Measurements from ENCODE around the gene TBX18.

DNA sequence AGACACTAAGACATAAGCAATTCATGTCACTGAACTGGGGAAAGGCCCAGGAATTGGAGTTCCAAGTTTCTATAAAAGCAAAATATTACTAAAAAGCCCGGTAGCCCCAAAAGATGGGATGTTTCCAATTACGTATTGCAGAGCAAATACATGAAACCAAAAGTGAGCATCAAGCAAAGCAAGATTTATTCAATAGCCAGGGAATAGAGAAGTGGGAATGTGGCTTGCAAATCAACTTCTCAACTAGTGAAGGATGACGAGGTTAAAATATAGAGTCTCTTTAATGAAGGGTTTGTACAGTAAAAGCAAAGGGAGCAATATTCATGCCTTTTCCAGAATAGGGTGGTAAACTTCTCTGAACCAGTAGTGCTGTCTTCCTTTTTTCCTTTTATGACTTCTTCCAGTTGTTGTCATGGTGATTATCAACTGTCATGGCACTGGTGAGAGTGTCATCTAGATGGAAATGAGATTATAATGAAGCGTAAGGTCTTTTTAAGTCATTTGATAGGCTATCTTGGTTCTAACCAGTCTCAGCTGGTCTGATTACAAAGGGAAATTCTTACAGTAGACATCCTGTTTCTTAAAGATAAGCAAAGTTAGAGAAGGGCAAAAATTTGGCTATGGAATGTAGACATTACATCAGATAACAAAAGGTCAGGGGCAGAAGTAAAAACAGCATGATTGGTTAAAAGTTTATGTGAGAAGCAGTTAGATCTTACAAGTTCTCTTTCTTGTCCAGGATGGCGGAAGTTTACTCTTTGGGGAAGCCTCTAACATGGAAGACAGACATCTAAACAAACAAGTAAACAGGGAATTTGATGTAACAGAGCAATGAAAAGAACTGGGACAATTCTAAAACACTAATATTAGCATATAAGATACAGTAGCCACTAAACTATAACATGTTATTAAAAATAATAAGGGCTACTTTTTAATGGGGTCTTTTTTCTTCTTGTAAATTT is 96.9 kb downstream of the TBX18 start:
- TF ChIP-seq, protein P1, sequence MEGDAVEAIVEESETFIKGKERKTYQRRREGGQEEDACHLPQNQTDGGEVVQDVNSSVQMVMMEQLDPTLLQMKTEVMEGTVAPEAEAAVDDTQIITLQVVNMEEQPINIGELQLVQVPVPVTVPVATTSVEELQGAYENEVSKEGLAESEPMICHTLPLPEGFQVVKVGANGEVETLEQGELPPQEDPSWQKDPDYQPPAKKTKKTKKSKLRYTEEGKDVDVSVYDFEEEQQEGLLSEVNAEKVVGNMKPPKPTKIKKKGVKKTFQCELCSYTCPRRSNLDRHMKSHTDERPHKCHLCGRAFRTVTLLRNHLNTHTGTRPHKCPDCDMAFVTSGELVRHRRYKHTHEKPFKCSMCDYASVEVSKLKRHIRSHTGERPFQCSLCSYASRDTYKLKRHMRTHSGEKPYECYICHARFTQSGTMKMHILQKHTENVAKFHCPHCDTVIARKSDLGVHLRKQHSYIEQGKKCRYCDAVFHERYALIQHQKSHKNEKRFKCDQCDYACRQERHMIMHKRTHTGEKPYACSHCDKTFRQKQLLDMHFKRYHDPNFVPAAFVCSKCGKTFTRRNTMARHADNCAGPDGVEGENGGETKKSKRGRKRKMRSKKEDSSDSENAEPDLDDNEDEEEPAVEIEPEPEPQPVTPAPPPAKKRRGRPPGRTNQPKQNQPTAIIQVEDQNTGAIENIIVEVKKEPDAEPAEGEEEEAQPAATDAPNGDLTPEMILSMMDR (IDR thresholded peaks at IDR 0.05): no peak
- no peak for TF ChIP-seq POLR2A (IDR thresholded peaks at IDR 0.05)
